A673 (cell line): ENCODE data around the gene LRP8. TPM values are rescaled to one million over a fixed set of nuclear protein-coding genes. Genes with fewer than 3 reads are reported as not detected.

Experiments used
- BruUV-seq: library from RNA; stranded (reverse); fragments of 400-500 nt; replicated peaks from 2 replicates; lab custom pipeline; 2021; lab: Mats Ljungman, UMichigan
- CTCF ChIA-PET: fragments of 300-600 bp; sonication (Branson Sonifier 250); formaldehyde crosslinking; loops from one replicate; lab custom pipeline; 2022; ENCODE audit warnings: antibody characterized with exemption; lab: Charles Lee
- POLR2A ChIA-PET: fragments of 300-600 bp; sonication (Branson Sonifier 250); formaldehyde crosslinking; loops from one replicate; lab custom pipeline; 2022; ENCODE audit warnings: antibody characterized with exemption; ENCODE audit not compliant: low non-redundant PET; lab: Charles Lee
- DNase-seq: peaks from one replicate; pipeline ENCODE4 v3.0.0-alpha.2; 2015; ENCODE audit warnings: low spot score
- H3K27ac ChIP-seq: fragments of 200-600 bp; sonication (generic); 2 replicates; pipeline ENCODE4 v1.5.1; 2016; ENCODE audit warnings: mixed run types, low read depth, mild to moderate bottlenecking, mixed read lengths, antibody characterized with exemption, low read length; ENCODE audit not compliant: poor library complexity, severe bottlenecking
- H3K27me3 ChIP-seq: fragments of 200-600 bp; sonication (generic); replicated peaks from 2 replicates; pipeline ENCODE4 v1.6.1; 2017; ENCODE audit warnings: mixed run types, low read depth, mild to moderate bottlenecking, mixed read lengths, antibody characterized with exemption, low read length; ENCODE audit not compliant: insufficient read depth, poor library complexity
- H3K36me3 ChIP-seq: fragments of 200-600 bp; sonication (generic); 2 replicates; pipeline ENCODE4 v1.6.1; 2016; ENCODE audit warnings: mixed run types, mild to moderate bottlenecking, mixed read lengths, antibody characterized with exemption, low read length; ENCODE audit not compliant: insufficient read depth, poor library complexity, severe bottlenecking
- H3K4me1 ChIP-seq: fragments of 200-600 bp; sonication (generic); 2 replicates; pipeline ENCODE4 v1.6.1; 2017; ENCODE audit warnings: mixed run types, mild to moderate bottlenecking, mixed read lengths, antibody characterized with exemption, low read length; ENCODE audit not compliant: insufficient read depth, poor library complexity, severe bottlenecking
- H3K4me3 ChIP-seq: fragments of 200-600 bp; sonication (generic); 2 replicates; pipeline ENCODE4 v1.5.1; 2016; ENCODE audit warnings: low read depth, mixed run types, mild to moderate bottlenecking, mixed read lengths, low read length; ENCODE audit not compliant: poor library complexity, severe bottlenecking
- H3K9me3 ChIP-seq: fragments of 200-600 bp; sonication (generic); 2 replicates; pipeline ENCODE4 v1.6.1; 2016; ENCODE audit warnings: mixed run types, low read depth, mild to moderate bottlenecking, mixed read lengths, antibody characterized with exemption, low read length; ENCODE audit not compliant: poor library complexity, severe bottlenecking
- CTCF ChIP-seq: fragments of 300-800, 200-600 bp; sonication (generic); conservative IDR thresholded peaks from 2 replicates; pipeline ENCODE4 v1.5.1; 2017; ENCODE audit warnings: low read depth, mild to moderate bottlenecking, antibody characterized with exemption, low read length, moderate library complexity, mixed read lengths
- EZH2 ChIP-seq: fragments of 200-600 bp; sonication (generic); IDR thresholded peaks from 2 replicates; pipeline ENCODE4 v1.6.1; 2017; ENCODE audit warnings: borderline replicate concordance, low read depth, mild to moderate bottlenecking, mixed read lengths, antibody characterized with exemption, low read length; ENCODE audit not compliant: poor library complexity, severe bottlenecking
- intact Hi-C: fragments of 100-400 bp; cut with micrococcal nuclease; formaldehyde crosslinking; loops from one replicate; pipeline ENCODE4 v1.10.0; 2022; ENCODE audit not compliant: unreplicated experiment
- total RNA-seq: library from RNA; stranded (reverse); gene quantifications from 2 replicates; pipeline ENCODE4 v1.2.3, GENCODE V29; 2021

LRP8 gene
- total RNA-seq, 1 experiment from 2014 or later, result 24.7 TPM

GRCh38 chr1:53309802-53310201 lies 18.1 kb downstream of the LRP8 start:
- no peaks in the 10 kb centered on the region for H3K27me3 ChIP-seq
- H3K36me3 ChIP-seq, result no peaks in the 10 kb centered on the region
- no peak for TF ChIP-seq EZH2
- no peak for TF ChIP-seq CTCF
- no peaks in the 10 kb centered on the region for H3K4me1 ChIP-seq
- DNase-seq, result no peak
- no TSS peak for BruUV-seq
- no peak overlapping the region for H3K4me3 ChIP-seq
- POLR2A ChIA-PET, result no interaction called here
- intact Hi-C loops, result no loop called here
- CTCF ChIA-PET, result no interaction called here
- H3K27ac ChIP-seq, result no peak overlapping the region
- H3K9me3 ChIP-seq, result no peaks in the 10 kb centered on the region

- BruUV-seq, result no TSS peak
- TF ChIP-seq EZH2 (no peak), CTCF (no peak)
- H3K27ac ChIP-seq, result no peak overlapping the region
- ChIA-PET POLR2A (no interaction called here), CTCF (no interaction called here)
- no peaks in the 10 kb centered on the region for H3K9me3 ChIP-seq
- H3K36me3 ChIP-seq, result no peaks in the 10 kb centered on the region
- DNase-seq, result no peak
- H3K4me3 ChIP-seq, result no peak overlapping the region
- no peaks in the 10 kb centered on the region for H3K27me3 ChIP-seq
- H3K4me1 ChIP-seq, result peaks cover 5% of the 10 kb centered on the region
- intact Hi-C loops, result no loop called here
Measured at GRCh38 chr1:53308506-53308905, 19.4 kb downstream of the LRP8 start.

- no TSS peak for BruUV-seq
Measured at GRCh38 chr1:53307037-53307436, 20.8 kb downstream of the LRP8 start.

More at GRCh38 chr1:53307037-53307436, 20.8 kb downstream of the LRP8 start:
- H3K9me3 ChIP-seq, result no peaks in the 10 kb centered on the region
- no peak overlapping the region for H3K27ac ChIP-seq
- H3K4me3 ChIP-seq, result no peak overlapping the region
- TF ChIP-seq CTCF (no peak), EZH2 (no peak)
- POLR2A ChIA-PET, result no interaction called here
- intact Hi-C loops, result no loop called here
- H3K4me1 ChIP-seq, result peaks cover 5% of the 10 kb centered on the region
- no peaks in the 10 kb centered on the region for H3K27me3 ChIP-seq
- no peaks in the 10 kb centered on the region for H3K36me3 ChIP-seq
- CTCF ChIA-PET, result no interaction called here
- no peak for DNase-seq
